OCI-LY1 (cell line): Measurements from ENCODE around the gene BSPRY.

Source experiments
- EZH2 ChIP-seq: fragments of 200-600 bp; sonication (generic), shearing (Covaris generic); IDR thresholded peaks from 2 replicates; pipeline ENCODE4 v1.8.0; 2017; ENCODE audit warnings: borderline replicate concordance, mixed run types, mild to moderate bottlenecking, antibody characterized with exemption, low read length, moderate library complexity, mixed read lengths
- TF ChIP-seq, protein P1 (sequence below): fragments of 200-600 bp; sonication (generic), shearing (Covaris generic); IDR thresholded peaks from 2 replicates; pipeline ENCODE4 v1.5.1; 2017; ENCODE audit warnings: mild to moderate bottlenecking, antibody characterized with exemption, low read length, moderate library complexity, mixed read lengths

DNA sequence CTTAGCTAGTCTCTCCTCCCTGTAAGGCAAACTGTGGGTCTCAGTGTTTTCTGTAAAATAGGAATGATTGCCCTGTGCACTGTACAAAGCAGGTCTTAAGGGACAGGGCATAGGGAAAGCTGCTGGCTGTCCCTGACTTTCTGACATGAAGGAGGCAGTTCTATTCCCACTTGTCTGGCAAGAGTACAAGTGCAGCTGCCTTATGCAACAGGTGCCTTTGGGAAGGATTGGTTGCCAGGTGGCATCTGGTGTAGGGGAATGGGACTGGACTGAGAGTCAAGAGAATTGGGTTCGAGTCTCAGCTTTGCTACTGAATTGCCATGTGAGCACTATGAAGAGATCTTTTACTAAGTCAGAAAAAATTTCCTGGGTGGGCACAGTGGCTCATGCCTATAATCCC is 10.0 kb downstream of the BSPRY start:
- TF ChIP-seq, protein P1, sequence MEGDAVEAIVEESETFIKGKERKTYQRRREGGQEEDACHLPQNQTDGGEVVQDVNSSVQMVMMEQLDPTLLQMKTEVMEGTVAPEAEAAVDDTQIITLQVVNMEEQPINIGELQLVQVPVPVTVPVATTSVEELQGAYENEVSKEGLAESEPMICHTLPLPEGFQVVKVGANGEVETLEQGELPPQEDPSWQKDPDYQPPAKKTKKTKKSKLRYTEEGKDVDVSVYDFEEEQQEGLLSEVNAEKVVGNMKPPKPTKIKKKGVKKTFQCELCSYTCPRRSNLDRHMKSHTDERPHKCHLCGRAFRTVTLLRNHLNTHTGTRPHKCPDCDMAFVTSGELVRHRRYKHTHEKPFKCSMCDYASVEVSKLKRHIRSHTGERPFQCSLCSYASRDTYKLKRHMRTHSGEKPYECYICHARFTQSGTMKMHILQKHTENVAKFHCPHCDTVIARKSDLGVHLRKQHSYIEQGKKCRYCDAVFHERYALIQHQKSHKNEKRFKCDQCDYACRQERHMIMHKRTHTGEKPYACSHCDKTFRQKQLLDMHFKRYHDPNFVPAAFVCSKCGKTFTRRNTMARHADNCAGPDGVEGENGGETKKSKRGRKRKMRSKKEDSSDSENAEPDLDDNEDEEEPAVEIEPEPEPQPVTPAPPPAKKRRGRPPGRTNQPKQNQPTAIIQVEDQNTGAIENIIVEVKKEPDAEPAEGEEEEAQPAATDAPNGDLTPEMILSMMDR, result no peak
- TF ChIP-seq EZH2, result no peak
